K562 (cell line): ENCODE data around the gene TMIGD3. TPM values are rescaled to one million over a fixed set of nuclear protein-coding genes. Genes with fewer than 3 reads are reported as not detected.

ENCODE experiments used
- FUS ChIP-seq: fragments of 200-400 bp; formaldehyde crosslinking; optimal IDR thresholded peaks from 2 replicates; pipeline ENCODE3; 2017; ENCODE audit warnings: low read depth, low read length
- MYBL2 ChIP-seq, 2 experiments: fragments of 450-650 bp in 1 of 2; sonication (generic) in 1 of 2; formaldehyde crosslinking in 1 of 2; IDR thresholded peaks; 2 replicates each; pipeline versions ENCODE4 v1.6.1 to v1.8.1; 2017 to 2022; ENCODE audit warnings: borderline replicate concordance in 1 of 2, inconsistent platforms in 1 of 2, low read depth in 1 of 2, mild to moderate bottlenecking in 1 of 2, missing genetic modification reagents in 1 of 2, moderate library complexity in 1 of 2
- YY1 ChIP-seq, 3 experiments: IDR thresholded peaks; 2 replicates each; pipeline ENCODE4 v1.6.1; 2011; ENCODE audit warnings: low read length in 2 of 3, mild to moderate bottlenecking in 2 of 3, moderate library complexity in 2 of 3, borderline replicate concordance in 1 of 3, control low read depth in 1 of 3, low read depth in 1 of 3; ENCODE audit not compliant: insufficient read depth in 3 of 3, insufficient replicate concordance in 2 of 3, control insufficient read depth in 1 of 3, insufficient read length in 1 of 3; ENCODE audit errors: extremely low read depth in 1 of 3
- ZBED1 ChIP-seq: IDR thresholded peaks from 2 replicates; pipeline ENCODE4 v1.6.1; 2014
- polyA plus RNA-seq, 8 experiments: library from polyadenylated mRNA; depleted of rRNA in 4 of 8; stranded (reverse) in 5 of 8; unstranded in 3 of 8; fragments of >200 nt; fragmentation: Nextera tagmentation in 2 of 8; fragmentation: Illumina TruSeq in 1 of 8; extraction: Ambion mirVana in 2 of 8; extraction: Trizol in 1 of 8; gene quantifications; 2 replicates each; pipeline versions ENCODE4 v1.2.1 to v1.2.3, GENCODE V29; 2011 to 2014; ENCODE audit warnings: inconsistent platforms in 1 of 8, missing spikeins in 1 of 8
- total RNA-seq, 7 experiments: library from RNA; depleted of rRNA in 6 of 7; stranded (reverse); fragments of >200 nt in 6 of 7; fragmentation: Illumina TruSeq in 2 of 7; extraction: Trizol in 2 of 7; gene quantifications; 2 replicates each; pipeline versions ENCODE4 v1.2.1 to v1.2.3, GENCODE V29; 2011 to 2021; ENCODE audit warnings: low replicate concordance in 1 of 7
- TF ChIP-seq, protein P1 (sequence below): fragments of 450-650 bp; formaldehyde crosslinking; IDR thresholded peaks from 2 replicates; pipeline ENCODE4 v1.4.0; 2022; ENCODE audit warnings: missing genetic modification characterization
- TF ChIP-seq, protein P2 (sequence below): fragments of 250-450 bp; sonication (Bioruptor Pico); IDR thresholded peaks from 2 replicates; pipeline ENCODE4 v1.8.0; 2021; ENCODE audit warnings: borderline replicate concordance, mild to moderate bottlenecking, moderate library complexity; ENCODE audit not compliant: poor library complexity, severe bottlenecking
- TF ChIP-seq, protein P3 (sequence below): IDR thresholded peaks from 3 replicates; pipeline ENCODE4 v1.6.1; 2011; ENCODE audit warnings: borderline replicate concordance, mild to moderate bottlenecking, moderate library complexity; ENCODE audit not compliant: insufficient read length; ENCODE audit errors: extremely low read depth

Gene TMIGD3
- total and polyA plus RNA-seq, 9 of the 15 experiments (the other 6 are each of a cell fraction or from before 2014, with no cell fraction given) = 0.11 to 0.13 (median 0.11) TPM; not detected in 6

DNA sequence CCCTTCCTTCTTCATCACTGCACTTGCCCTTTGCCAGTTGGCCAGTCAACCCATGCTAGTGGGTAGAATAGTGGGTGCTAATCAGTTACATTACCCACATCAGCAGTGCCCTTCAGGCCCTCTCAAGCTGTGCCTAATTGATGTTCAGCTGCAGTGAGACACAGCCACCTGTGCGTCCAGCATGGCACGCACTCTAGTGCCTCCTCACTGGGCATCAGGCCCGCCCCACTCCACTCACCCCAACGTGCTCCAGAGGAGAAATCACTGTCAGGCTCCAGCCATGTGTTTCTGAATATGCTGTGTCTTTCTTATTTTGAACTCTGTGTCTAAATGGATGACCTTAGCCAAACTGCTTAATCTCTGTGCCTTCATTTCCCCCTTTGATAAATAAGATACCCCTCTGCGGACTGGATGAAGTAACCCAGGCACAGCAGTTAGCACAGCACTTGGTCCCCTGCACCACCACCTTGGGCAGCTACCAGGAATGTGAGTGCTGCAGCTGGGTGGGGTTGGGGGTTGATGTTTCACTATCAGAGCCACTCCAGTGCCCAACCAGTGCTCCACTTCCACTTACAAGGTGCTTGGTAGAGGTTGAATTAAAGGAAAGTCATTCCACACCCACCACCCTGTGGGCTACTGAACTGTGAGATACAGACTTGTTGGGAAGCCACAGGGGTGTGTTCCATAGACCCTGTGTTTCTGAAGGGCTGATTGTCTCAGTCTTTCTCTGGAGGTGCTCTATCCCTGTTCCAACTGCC lies 8.9 kb upstream of the TMIGD3 start (continued):
- no peak for TF ChIP-seq YY1 (IDR thresholded peaks at IDR 0.05; ENCODE audit: borderline replicate concordance in 1 of 3, control insufficient read depth in 1 of 3, extremely low read depth in 1 of 3, insufficient read depth in 3 of 3, insufficient read length in 1 of 3, insufficient replicate concordance in 2 of 3, low read depth in 1 of 3, low read length in 2 of 3)
- no peak for TF ChIP-seq ZBED1
- TF ChIP-seq, protein P1, sequence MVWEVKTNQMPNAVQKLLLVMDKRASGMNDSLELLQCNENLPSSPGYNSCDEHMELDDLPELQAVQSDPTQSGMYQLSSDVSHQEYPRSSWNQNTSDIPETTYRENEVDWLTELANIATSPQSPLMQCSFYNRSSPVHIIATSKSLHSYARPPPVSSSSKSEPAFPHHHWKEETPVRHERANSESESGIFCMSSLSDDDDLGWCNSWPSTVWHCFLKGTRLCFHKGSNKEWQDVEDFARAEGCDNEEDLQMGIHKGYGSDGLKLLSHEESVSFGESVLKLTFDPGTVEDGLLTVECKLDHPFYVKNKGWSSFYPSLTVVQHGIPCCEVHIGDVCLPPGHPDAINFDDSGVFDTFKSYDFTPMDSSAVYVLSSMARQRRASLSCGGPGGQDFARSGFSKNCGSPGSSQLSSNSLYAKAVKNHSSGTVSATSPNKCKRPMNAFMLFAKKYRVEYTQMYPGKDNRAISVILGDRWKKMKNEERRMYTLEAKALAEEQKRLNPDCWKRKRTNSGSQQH (CRISPR knock-in tag) = no peak
- TF ChIP-seq, protein P2, sequence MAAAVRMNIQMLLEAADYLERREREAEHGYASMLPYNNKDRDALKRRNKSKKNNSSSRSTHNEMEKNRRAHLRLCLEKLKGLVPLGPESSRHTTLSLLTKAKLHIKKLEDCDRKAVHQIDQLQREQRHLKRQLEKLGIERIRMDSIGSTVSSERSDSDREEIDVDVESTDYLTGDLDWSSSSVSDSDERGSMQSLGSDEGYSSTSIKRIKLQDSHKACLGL (CRISPR knock-in tag) = no peak
- TF ChIP-seq MYBL2 (IDR thresholded peaks at IDR 0.05; ENCODE audit: low read depth) = no peak
- TF ChIP-seq MYBL2 (CRISPR knock-in tag; IDR thresholded peaks at IDR 0.05; ENCODE audit: borderline replicate concordance) = no peak
- TF ChIP-seq FUS = no peak
- TF ChIP-seq, protein P3, sequence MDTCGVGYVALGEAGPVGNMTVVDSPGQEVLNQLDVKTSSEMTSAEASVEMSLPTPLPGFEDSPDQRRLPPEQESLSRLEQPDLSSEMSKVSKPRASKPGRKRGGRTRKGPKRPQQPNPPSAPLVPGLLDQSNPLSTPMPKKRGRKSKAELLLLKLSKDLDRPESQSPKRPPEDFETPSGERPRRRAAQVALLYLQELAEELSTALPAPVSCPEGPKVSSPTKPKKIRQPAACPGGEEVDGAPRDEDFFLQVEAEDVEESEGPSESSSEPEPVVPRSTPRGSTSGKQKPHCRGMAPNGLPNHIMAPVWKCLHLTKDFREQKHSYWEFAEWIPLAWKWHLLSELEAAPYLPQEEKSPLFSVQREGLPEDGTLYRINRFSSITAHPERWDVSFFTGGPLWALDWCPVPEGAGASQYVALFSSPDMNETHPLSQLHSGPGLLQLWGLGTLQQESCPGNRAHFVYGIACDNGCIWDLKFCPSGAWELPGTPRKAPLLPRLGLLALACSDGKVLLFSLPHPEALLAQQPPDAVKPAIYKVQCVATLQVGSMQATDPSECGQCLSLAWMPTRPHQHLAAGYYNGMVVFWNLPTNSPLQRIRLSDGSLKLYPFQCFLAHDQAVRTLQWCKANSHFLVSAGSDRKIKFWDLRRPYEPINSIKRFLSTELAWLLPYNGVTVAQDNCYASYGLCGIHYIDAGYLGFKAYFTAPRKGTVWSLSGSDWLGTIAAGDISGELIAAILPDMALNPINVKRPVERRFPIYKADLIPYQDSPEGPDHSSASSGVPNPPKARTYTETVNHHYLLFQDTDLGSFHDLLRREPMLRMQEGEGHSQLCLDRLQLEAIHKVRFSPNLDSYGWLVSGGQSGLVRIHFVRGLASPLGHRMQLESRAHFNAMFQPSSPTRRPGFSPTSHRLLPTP = no peak
